Measurements from ENCODE around the gene SCUBE1.

SCUBE1 gene

GRCh38 chr22:43267981-43268660 is 75.1 kb downstream of the SCUBE1 start:
- no peak overlapping the region for H3K4me3 ChIP-seq (ENCODE audit: low read depth, low read length)
- in situ Hi-C loops (cut with HindIII; ENCODE audit: low sequenced_read_pairs): no loop called here
- TF ChIP-seq CTCF (IDR thresholded peaks at IDR 0.05; ENCODE audit: low read depth, low read length): no peak
- DNase-seq (ENCODE audit: low read depth, low spot score): no peak

GRCh38 chr22:43267332-43267980 is 75.7 kb downstream of the SCUBE1 start:
- DNase-seq (ENCODE audit: low read depth, low spot score): no peak

GRCh38 chr22:43266076-43266475 is 77.1 kb downstream of the SCUBE1 start:
- TF ChIP-seq CTCF (IDR thresholded peaks at IDR 0.05; ENCODE audit: low read depth, low read length): no peak
- DNase-seq (ENCODE audit: low read depth, low spot score): no peak
- in situ Hi-C loops (cut with HindIII; ENCODE audit: low sequenced_read_pairs): no loop called here
- no peak overlapping the region for H3K4me3 ChIP-seq (ENCODE audit: low read depth, low read length)

More at GRCh38 chr22:43267332-43267980, 75.7 kb downstream of the SCUBE1 start:
- in situ Hi-C loops (cut with HindIII; ENCODE audit: low sequenced_read_pairs): no loop called here
- no peak for TF ChIP-seq CTCF (IDR thresholded peaks at IDR 0.05; ENCODE audit: low read depth, low read length)
- no peak overlapping the region for H3K4me3 ChIP-seq (ENCODE audit: low read depth, low read length)

- DNase-seq (ENCODE audit: low read depth, low spot score): peak; percentile 64
These were observed 79.3 kb downstream of the SCUBE1 start for GRCh38 chr22:43263645-43264514.

GRCh38 chr22:43262990-43263644 is 80.1 kb downstream of the SCUBE1 start:
- in situ Hi-C loops (cut with HindIII; ENCODE audit: low sequenced_read_pairs): no loop called here
- no peak overlapping the region for H3K4me3 ChIP-seq (ENCODE audit: low read depth, low read length)
- no peak for DNase-seq (ENCODE audit: low read depth, low spot score)
- TF ChIP-seq CTCF (IDR thresholded peaks at IDR 0.05; ENCODE audit: low read depth, low read length): no peak

More at GRCh38 chr22:43263645-43264514, 79.3 kb downstream of the SCUBE1 start:
- in situ Hi-C loops (cut with HindIII; ENCODE audit: low sequenced_read_pairs): no loop called here
- H3K4me3 ChIP-seq (ENCODE audit: low read depth, low read length): no peak overlapping the region
- TF ChIP-seq CTCF (IDR thresholded peaks at IDR 0.05; ENCODE audit: low read depth, low read length): no peak
